Hepatocyte (in vitro differentiated cells): ENCODE data around the gene EXOC1. TPM values are rescaled to one million over a fixed set of nuclear protein-coding genes. Genes with fewer than 3 reads are reported as not detected.
"Not testable (repeated sequence)": the region's sequence is repeated elsewhere in the genome, so short reads cannot be mapped to it uniquely, and the experiment has no call there.

Experiments
- DNase-seq: peaks from one replicate; pipeline ENCODE4 v3.0.0-alpha.2; 2016; ENCODE audit warnings: low spot score
- H2AFZ ChIP-seq: fragments of 200-600 bp; sonication (generic); 2 replicates; pipeline ENCODE4 v1.6.0; 2016; ENCODE audit warnings: antibody characterized with exemption, mild to moderate bottlenecking
- H3K27ac ChIP-seq: fragments of 200-600 bp; sonication (generic); 2 replicates; pipeline ENCODE4 v1.5.1; 2016; ENCODE audit warnings: mild to moderate bottlenecking
- H3K27me3 ChIP-seq: fragments of 200-600 bp; sonication (generic); 2 replicates; pipeline ENCODE4 v1.6.1; 2016
- H3K36me3 ChIP-seq: fragments of 200-600 bp; sonication (generic); replicated peaks from 2 replicates; pipeline ENCODE4 v1.5.1; 2016; ENCODE audit warnings: low read depth; ENCODE audit not compliant: insufficient read depth
- H3K4me1 ChIP-seq: fragments of 200-600 bp; sonication (generic); 2 replicates; pipeline ENCODE4 v1.5.1; 2016; ENCODE audit warnings: mild to moderate bottlenecking, moderate library complexity; ENCODE audit not compliant: insufficient read depth
- H3K4me2 ChIP-seq: fragments of 200-600 bp; sonication (generic); 2 replicates; pipeline ENCODE4 v1.6.0; 2016
- H3K4me3 ChIP-seq: fragments of 200-600 bp; sonication (generic); 2 replicates; pipeline ENCODE4 v1.5.1; 2016; ENCODE audit warnings: mild to moderate bottlenecking
- H3K79me2 ChIP-seq: fragments of 200-600 bp; sonication (generic); 2 replicates; pipeline ENCODE4 v1.6.0; 2017; ENCODE audit warnings: mild to moderate bottlenecking
- H3K9me2 ChIP-seq: fragments of 200-600 bp; sonication (generic); replicated peaks from 2 replicates; pipeline ENCODE4 v1.6.0; 2017; ENCODE audit warnings: mild to moderate bottlenecking; ENCODE audit not compliant: insufficient read depth
- H3K9me3 ChIP-seq: fragments of 200-600 bp; sonication (generic); 2 replicates; pipeline ENCODE4 v1.5.1; 2016; ENCODE audit warnings: low read depth, mild to moderate bottlenecking
- H4K20me1 ChIP-seq: fragments of 200-600 bp; sonication (generic); 2 replicates; pipeline ENCODE4 v1.6.0; 2016; ENCODE audit warnings: mild to moderate bottlenecking; ENCODE audit not compliant: insufficient read depth, poor library complexity, severe bottlenecking
- CTCF ChIP-seq: fragments of 200-600 bp; sonication (generic); IDR thresholded peaks from 2 replicates; pipeline ENCODE4 v1.5.1; 2016; ENCODE audit warnings: antibody characterized with exemption, mild to moderate bottlenecking; ENCODE audit not compliant: poor library complexity
- EZH2 ChIP-seq: fragments of 200-600 bp; sonication (generic); IDR thresholded peaks from 2 replicates; pipeline ENCODE4 v1.6.1; 2016; ENCODE audit warnings: antibody characterized with exemption, mild to moderate bottlenecking, borderline replicate concordance
- EZH2phosphoT487 ChIP-seq: fragments of 200-600 bp; sonication (generic); IDR thresholded peaks from one replicate; pipeline ENCODE4 v1.6.1; 2018; ENCODE audit warnings: antibody characterized with exemption, mild to moderate bottlenecking, low read depth, moderate library complexity; ENCODE audit not compliant: unreplicated experiment, severe bottlenecking
- WGBS: methylation state at CpG from one replicate; pipeline ENCODE4 v1.1.6; 2016; ENCODE audit warnings: low lambda C conversion rate; ENCODE audit errors: missing lambda C conversion rate; 5-methylcytosine and 5-hydroxymethylcytosine counted together
- polyA plus RNA-seq: library from polyadenylated mRNA; unstranded; fragments of >200 nt; fragmentation: Nextera tagmentation; extraction: Ambion mirVana; gene quantifications from 2 replicates; pipeline ENCODE4 v1.2.1, GENCODE V29; 2016
- total RNA-seq: library from RNA; depleted of rRNA; stranded (reverse); fragments of >200 nt; gene quantifications from 2 replicates; pipeline ENCODE4 v1.2.3, GENCODE V29; 2014

Gene EXOC1
- total and polyA plus RNA-seq, 2 experiments from 2014 or later = 15.7 to 31.4 TPM

- 75% methylated on average over 1 of the region's 1 CpG for WGBS
- H3K9me2 ChIP-seq = no peaks in the 10 kb centered on the region
- TF ChIP-seq EZH2 = no peak
- no peak for TF ChIP-seq EZH2phosphoT487
- TF ChIP-seq CTCF = no peak
These were observed 15.1 kb upstream of the EXOC1 start for GRCh38 chr4:55838356-55838755.

GRCh38 chr4:55838952-55839351, 14.5 kb upstream of the EXOC1 start:
- H3K4me2 ChIP-seq = no peak overlapping the region
- no peak overlapping the region for H3K27ac ChIP-seq
- H3K27me3 ChIP-seq = no peaks in the 10 kb centered on the region
- H4K20me1 ChIP-seq = no peaks in the 10 kb centered on the region
- no peaks in the 10 kb centered on the region for H3K4me1 ChIP-seq
- no peak for DNase-seq
- H3K79me2 ChIP-seq = no peaks in the 10 kb centered on the region
- TF ChIP-seq EZH2 (no peak), EZH2phosphoT487 (no peak), CTCF (no peak)
- H3K9me2 ChIP-seq = no peaks in the 10 kb centered on the region
- H3K4me3 ChIP-seq = no peak overlapping the region
- H3K36me3 ChIP-seq = no peaks in the 10 kb centered on the region
- H2AFZ ChIP-seq = no peak overlapping the region
- H3K9me3 ChIP-seq = no peaks in the 10 kb centered on the region

More at GRCh38 chr4:55838356-55838755, 15.1 kb upstream of the EXOC1 start:
- Histone ChIP-seq H3K27ac (no peak overlapping the region), H3K4me3 (no peak overlapping the region), H3K79me2 (no peaks in the 10 kb centered on the region), H4K20me1 (no peaks in the 10 kb centered on the region), H2AFZ (no peak overlapping the region), H3K4me2 (no peak overlapping the region), H3K36me3 (no peaks in the 10 kb centered on the region), H3K9me3 (no peaks in the 10 kb centered on the region), H3K4me1 (no peaks in the 10 kb centered on the region), H3K27me3 (no peaks in the 10 kb centered on the region)
- DNase-seq = no peak

- Histone ChIP-seq H3K4me3 (no peak overlapping the region), H3K9me2 (no peaks in the 10 kb centered on the region), H3K9me3 (no peaks in the 10 kb centered on the region), H3K4me1 (no peaks in the 10 kb centered on the region), H3K36me3 (no peaks in the 10 kb centered on the region), H3K79me2 (no peaks in the 10 kb centered on the region), H3K27ac (no peak overlapping the region), H3K4me2 (no peak overlapping the region), H2AFZ (no peak overlapping the region), H3K27me3 (no peaks in the 10 kb centered on the region), H4K20me1 (no peaks in the 10 kb centered on the region)
- DNase-seq = no peak
- WGBS = 100% methylated on average over 1 of the region's 1 CpG
- TF ChIP-seq EZH2 (no peak), CTCF (no peak)
These were observed 12.5 kb upstream of the EXOC1 start for GRCh38 chr4:55840956-55841355.

- not testable (repeated sequence) for H3K9me2 ChIP-seq, H3K9me3 ChIP-seq, H3K4me3 ChIP-seq, H3K27me3 ChIP-seq, H4K20me1 ChIP-seq, H3K27ac ChIP-seq, DNase-seq, H3K4me1 ChIP-seq, H3K36me3 ChIP-seq, H3K79me2 ChIP-seq
- Histone ChIP-seq H2AFZ (peak overlapping the region; percentile 81), H3K4me2 (peak overlapping the region; percentile 59)
- 47% methylated on average over 21 of the region's 22 CpGs for WGBS
These were observed 11.8 kb upstream of the EXOC1 start for GRCh38 chr4:55841373-55842239.

- not testable (repeated sequence) for H3K27ac ChIP-seq, H3K36me3 ChIP-seq, H2AFZ ChIP-seq, H3K27me3 ChIP-seq, H3K4me3 ChIP-seq, H3K4me1 ChIP-seq, H3K9me3 ChIP-seq, H3K79me2 ChIP-seq, H4K20me1 ChIP-seq, DNase-seq, H3K9me2 ChIP-seq
- peak overlapping the region; percentile 62 for H3K4me2 ChIP-seq
- WGBS = 17% methylated on average over 10 of the region's 10 CpGs
These were observed 11.1 kb upstream of the EXOC1 start for GRCh38 chr4:55842312-55842711.
